ENCODE data around the gene CACNA1A. TPM values are rescaled to one million over a fixed set of nuclear protein-coding genes. Genes with fewer than 3 reads are reported as not detected.

Gene CACNA1A
- total and polyA plus RNA-seq, 2 of the 4 experiments (the other 2 are of a cell fraction) = 5.9 to 15.0 TPM

DNA sequence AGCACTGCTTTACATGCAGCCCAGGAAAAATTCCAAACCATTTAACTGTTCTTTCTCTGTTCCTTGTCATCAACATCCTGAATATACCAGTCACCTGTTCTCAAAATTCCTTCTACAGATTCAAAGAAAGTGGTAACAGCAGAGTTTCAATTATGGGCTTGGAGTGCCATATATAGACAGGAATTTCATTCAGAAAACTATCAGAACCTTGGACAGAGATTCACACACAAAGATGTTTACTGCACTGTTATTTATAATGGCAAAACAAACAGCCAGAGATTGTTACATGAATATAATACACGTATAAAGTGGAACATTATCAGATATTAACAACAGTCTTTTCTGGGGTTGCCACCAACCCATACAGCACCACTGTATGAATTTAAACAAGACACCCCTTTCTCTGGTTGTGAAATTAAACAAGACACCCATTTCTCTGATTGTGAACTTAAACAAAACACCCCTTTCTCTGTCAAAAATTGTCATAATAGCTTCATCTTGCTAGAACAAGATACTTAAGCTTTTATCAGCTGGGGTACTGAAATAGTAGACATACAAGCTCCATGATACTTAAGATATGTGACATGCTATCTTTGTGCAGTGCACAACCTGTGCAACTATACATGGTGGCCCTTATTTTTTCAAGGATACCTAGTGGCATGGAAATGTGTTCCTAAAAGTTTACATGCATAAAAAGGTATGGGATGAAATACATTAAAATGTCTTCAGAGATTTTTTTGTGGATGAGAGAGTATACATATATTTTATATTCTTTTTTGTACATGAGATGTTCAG, 12.6 kb downstream of the CACNA1A start:
- Histone ChIP-seq H4K20me1 (ENCODE audit: insufficient read depth, low read length) (no peaks in the 10 kb centered on the region), H3K4me3 (ENCODE audit: insufficient read depth, low read depth, low read length) (no peak overlapping the region), H2BK120ac (ENCODE audit: low read depth, low read length) (no peak overlapping the region), H3K9me1 (ENCODE audit: insufficient read depth, low read length) (peaks cover 8% of the 10 kb centered on the region), H2AFZ (replicated peaks; ENCODE audit: low read length, poor library complexity) (no peak overlapping the region), H4K8ac (ENCODE audit: low read depth in 2 of 2, low read length in 2 of 2) (no peak overlapping the region), H3K36me3 (ENCODE audit: control insufficient read depth, insufficient read depth, low read length) (no peaks in the 10 kb centered on the region), H4K91ac (ENCODE audit: insufficient read depth, low read depth, low read length) (no peak overlapping the region), H3K14ac (replicated peaks; ENCODE audit: low read depth, low read length) (no peak overlapping the region), H3K27me3 (ENCODE audit: control insufficient read depth, insufficient read depth, low read length) (no peaks in the 10 kb centered on the region), H4K5ac (ENCODE audit: low read depth, low read length) (no peak overlapping the region), H2BK5ac (ENCODE audit: low read depth, low read length, poor library complexity, severe bottlenecking) (no peak overlapping the region), H3K9ac (ENCODE audit: low read depth, low read length) (no peak overlapping the region), H3K4me1 (ENCODE audit: control insufficient read depth, insufficient read depth, low read length) (peaks cover 7% of the 10 kb centered on the region), H3K18ac (ENCODE audit: low read depth, low read length) (no peak overlapping the region), H3K4me2 (ENCODE audit: low read depth, low read length) (no peak overlapping the region), H2BK15ac (ENCODE audit: low read depth, low read length) (no peak overlapping the region), H2AK9ac (replicated peaks; ENCODE audit: low read depth, low read length, poor library complexity) (no peak overlapping the region), H3K27ac (ENCODE audit: insufficient read depth, low read length) (no peak overlapping the region), H3K23ac (ENCODE audit: low read depth, low read length) (no peak overlapping the region), H3K9me3 (ENCODE audit: control insufficient read depth, insufficient read depth, low read length) (no peaks in the 10 kb centered on the region), H3K4ac (ENCODE audit: low read depth, low read length) (no peak overlapping the region), H2AK5ac (ENCODE audit: low read depth, low read length) (no peak overlapping the region), H2BK20ac (ENCODE audit: low read depth, low read length) (no peak overlapping the region), H3K79me1 (ENCODE audit: low read depth in 1 of 2, low read length in 2 of 2) (peaks cover 12 to 17% of the 10 kb centered on the region in 2 experiments; a peak in 2 of 4 replicates), H3K56ac (ENCODE audit: extremely low read depth, insufficient read depth, low read length) (no peak overlapping the region)
- TF ChIP-seq RAD21 (IDR thresholded peaks at IDR 0.05; ENCODE audit: low read length) (no peak), RCOR1 (IDR thresholded peaks at IDR 0.05; ENCODE audit: insufficient replicate concordance, low read length) (no peak), CEBPB (IDR thresholded peaks at IDR 0.05; ENCODE audit: low read depth, low read length) (no peak), FOS (IDR thresholded peaks at IDR 0.05; ENCODE audit: low read depth, low read length) (no peak), CHD1 (IDR thresholded peaks at IDR 0.05; ENCODE audit: low read depth, low read length) (no peak), CTCF (conservative IDR thresholded peaks at IDR 0.05; ENCODE audit: low read depth, low read length) (no peak), BHLHE40 (IDR thresholded peaks at IDR 0.05; ENCODE audit: low read depth, low read length) (no peak), MXI1 (IDR thresholded peaks at IDR 0.05; ENCODE audit: borderline replicate concordance, low read depth, low read length) (no peak), USF2 (IDR thresholded peaks at IDR 0.05; ENCODE audit: low read depth, low read length) (no peak), POLR2A (IDR thresholded peaks at IDR 0.05; ENCODE audit: low read depth, low read length) (no peak), MAFK (IDR thresholded peaks at IDR 0.05; ENCODE audit: low read depth, low read length) (no peak), SMC3 (IDR thresholded peaks at IDR 0.05; ENCODE audit: low read depth, low read length) (no peak), MAZ (IDR thresholded peaks at IDR 0.05; ENCODE audit: borderline replicate concordance, low read depth, low read length) (no peak)
- dilution Hi-C loops (cut with HindIII; ENCODE audit: low sequenced_read_pairs, unreplicated experiment) (no loop called here), intact Hi-C loops (cut with micrococcal nuclease) (loop anchor here (10.0 kb wide), 1 partner anchor 49 kb away; no protein-coding TSS in a partner anchor), in situ Hi-C loops (cut with MboI; ENCODE audit: low sequenced_read_pairs) (no loop called here)
- WGBS, 2 experiments (ENCODE audit: extremely low coverage in 2 of 2, insufficient read length in 1 of 2) = no CpG with 5 or more reads among the region's 1 CpG
- ChIA-PET POLR2A (ENCODE audit: unreplicated experiment) (no interaction called here), CTCF (no interaction called here)
- DNase-seq (peak; percentile 8), ATAC-seq (ENCODE audit: low read depth) (no peak)
- BruUV-seq (replicated peaks) = no TSS peak

Measured in IMR-90 (cell line).